IPS-NIHi7 (cell line): Measurements from ENCODE around the gene SELPLG.
A peak's percentile ranks its signal among the peaks of the same experiment; 100 is the strongest.
"Not testable (repeated sequence)": the region's sequence is repeated elsewhere in the genome, so short reads cannot be mapped to it uniquely, and the experiment has no call there.

Experiments used
- DNase-seq: peaks from one replicate; pipeline ENCODE4 v3.0.0; 2012; ENCODE audit warnings: mixed read lengths; ENCODE audit errors: extremely low spot score

The SELPLG gene

DNA sequence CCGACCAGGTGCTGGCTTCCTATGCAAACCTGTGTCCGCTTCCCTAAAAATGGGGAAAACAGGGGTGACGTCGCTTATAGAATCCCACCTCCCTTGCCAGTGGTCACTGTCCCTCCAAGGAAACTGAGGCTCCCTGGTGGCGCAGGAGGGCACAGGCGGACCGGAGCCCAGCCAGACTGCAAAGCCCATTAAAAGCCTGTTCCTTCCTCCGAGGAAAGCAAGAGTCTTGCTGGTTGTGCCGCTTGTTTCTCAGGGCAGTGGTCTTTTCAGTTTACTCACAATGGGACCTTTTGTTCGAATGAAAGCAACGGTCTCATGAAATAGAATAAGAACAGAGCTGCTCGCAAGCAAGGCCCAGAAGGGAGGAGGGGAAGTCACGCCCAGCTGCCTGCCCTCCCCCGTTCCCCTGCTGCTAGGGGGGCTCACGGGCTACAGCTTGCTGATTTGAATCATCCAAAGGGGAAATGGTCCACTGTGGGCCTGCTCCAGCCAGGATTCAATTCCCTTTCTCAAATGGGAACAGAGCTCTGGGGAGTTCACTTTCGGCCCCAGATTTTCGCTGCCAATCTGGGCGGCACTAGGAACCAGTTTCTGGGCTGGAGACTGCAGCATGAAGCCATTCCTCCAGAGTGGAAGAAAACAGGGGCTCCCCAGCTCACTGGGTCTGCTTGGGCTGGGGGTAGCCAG lies 4.6 kb upstream of the SELPLG start:
- peak; percentile 63 for DNase-seq

DNA sequence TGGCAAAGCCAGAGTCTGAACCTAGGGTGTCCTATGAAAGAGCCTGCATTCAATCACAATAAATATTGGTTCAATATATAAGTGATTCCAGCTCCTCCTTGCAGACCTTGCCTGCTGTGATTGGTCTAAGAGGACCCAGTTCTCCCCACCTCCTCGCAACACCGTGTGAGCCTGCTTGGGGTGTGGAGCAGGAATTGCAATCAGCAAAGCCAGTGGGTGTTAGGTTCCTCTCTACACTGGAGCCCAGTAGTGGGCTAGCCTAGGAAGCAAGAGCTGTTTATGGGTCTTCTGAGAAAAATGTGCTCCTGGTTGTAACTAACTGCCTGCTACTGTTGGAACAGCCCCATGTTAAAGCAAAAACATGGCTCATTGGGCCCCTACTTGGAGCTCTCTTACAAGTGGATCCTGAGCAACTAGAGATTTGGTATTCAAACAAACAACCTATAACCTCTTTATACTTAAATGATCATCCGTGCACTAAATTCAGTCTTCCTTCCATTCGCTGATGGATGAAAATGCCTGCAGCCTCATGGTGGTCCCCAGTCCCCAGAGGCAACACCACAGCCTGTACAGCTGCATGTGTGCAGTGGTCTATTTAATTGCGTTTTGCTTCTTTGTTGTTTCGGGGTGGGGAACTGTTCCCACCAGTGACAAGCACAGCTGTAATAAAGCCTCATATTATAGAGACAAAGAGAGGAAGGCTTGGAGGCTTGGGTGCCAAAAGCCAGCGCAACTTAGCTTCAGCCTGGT lies 3.7 kb upstream of the SELPLG start:
- no peak for DNase-seq

DNA sequence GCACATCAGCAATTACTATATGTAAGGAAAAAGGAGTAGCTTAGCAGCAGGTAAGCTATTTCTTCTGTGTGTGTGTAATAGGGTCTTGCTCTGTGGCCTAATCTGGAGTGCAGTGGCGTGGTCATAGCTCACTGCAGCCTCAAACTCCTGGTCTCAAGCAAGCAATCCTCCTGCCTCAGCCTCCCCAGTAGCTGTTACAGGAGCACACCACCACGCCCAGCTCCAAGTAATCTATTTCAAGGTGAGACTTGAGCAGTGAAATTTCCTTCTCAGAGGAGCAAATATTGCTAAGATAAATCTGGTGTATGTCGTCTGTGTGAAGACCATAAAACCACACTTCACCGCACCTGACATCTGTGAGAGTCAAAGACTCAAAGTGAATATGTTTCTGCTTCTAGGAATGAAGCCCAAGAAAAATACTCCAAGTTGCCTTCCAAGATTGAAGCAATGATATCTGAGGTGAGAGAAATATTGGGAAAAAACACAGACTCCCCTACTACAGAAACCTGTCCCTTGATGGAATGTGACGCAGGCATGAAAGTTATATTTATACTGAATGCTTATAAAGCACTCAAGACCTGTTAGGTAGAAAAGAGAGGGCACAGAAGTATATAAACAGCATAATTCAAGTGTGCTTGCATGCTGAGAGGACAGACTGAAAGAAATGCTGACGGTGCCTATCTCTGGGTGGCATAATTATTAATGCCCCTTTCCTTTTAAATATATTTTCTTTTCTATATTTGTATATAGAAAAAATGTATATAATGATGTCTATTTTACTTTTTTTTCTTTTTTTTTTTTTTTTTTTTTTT lies 2.5 kb upstream of the SELPLG start:
- DNase-seq = no peak

DNA sequence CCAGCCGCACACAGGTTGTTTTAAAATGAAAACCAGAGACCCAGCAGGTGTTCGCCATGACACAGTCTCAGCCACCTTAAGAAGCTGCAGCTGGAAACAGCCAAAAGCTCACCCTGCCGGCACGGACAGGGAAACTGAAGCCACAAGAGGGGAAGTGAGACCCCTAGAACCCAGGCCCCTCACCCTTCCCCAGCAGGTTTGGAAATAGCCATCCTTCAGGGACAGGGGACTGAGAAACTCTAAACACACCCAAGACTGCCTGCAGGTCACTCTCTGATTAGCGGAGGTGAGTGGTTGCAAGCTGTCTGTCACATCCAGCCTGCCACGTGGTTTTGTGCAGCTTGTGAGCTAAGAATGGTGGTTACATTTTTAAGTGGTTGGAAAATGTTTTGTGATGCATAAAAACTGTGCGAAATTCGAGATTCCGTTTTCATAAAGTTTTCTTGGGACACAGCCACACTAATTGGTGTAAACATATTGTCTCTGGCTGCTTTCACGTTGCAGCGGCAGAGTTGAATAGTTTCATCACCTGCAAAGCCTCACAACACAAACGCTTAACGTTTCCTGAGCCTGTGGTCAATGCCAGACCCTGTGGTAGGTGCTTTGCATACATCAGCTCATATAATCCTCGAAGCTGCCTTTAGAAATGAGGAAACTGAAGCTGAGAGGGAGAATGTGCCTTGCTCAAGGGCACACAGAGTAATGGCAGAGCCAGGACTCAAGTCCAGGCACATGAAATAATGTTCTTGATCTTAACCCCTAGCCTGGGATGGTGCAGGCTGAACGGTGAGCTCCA lies 1.7 kb upstream of the SELPLG start:
- DNase-seq = no peak

DNA sequence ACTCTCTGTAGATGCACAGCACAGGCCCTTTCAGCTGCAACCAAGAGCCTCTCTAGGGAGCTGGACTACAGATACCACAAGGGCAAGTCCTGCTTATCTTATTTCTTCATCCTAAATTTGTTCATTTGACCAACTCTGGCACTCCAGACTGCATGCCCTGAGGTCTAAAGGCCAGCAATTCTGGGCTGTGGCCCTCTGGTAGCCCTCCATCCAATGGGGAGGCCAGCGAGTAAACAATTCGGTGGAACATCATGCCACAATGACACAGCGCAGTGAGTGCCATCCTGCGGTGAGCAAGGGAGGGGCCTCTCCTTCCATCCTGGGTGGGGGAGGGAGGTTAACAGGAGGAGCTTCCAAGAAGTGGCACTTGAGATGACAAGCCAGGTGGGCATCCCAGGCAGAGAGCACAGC lies 652 bp upstream of the SELPLG start:
- DNase-seq = no peak

DNA sequence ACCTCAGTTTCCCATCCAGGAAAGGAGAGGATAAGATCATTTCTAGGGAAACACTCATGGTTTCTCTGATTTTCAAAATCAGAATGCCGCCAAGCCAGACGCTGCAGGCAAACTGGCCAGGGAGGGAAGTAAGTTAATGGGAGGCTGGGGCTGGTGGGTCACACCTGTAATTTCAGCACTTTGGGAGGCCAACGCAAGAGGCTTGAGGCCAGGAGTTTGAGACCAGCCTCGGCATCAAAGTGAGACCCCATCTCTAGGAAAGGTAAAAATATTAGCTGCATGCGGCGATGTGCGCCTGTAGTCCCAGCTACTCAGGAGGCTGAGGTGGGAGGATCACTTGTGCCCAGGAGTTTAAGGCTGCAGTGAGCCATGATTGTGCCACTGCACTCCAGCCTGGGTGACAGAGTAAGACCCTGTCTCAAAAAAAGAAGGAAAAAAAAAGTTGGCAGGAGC lies 587 bp downstream of the SELPLG start:
- no peak for DNase-seq

DNA sequence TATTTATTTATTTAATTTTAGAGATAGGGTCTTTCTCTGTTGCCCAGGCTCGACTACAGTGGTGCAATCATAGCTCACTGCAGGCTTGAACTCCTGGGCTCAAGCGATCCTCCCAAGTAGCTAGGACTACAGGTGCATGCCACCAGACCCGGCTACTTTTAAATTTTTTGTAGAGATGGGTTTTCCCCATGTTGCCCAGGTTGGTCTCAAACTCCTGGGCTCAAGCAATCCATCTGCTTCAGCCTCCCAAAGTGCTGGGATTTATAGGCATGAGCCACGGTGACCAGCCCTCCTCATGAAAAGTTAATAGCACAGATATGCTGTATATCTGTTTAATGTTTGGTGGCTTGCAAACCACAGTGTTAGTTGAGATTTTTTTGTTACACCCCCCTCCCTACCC lies 2.4 kb downstream of the SELPLG start:
- not testable (repeated sequence) for DNase-seq

DNA sequence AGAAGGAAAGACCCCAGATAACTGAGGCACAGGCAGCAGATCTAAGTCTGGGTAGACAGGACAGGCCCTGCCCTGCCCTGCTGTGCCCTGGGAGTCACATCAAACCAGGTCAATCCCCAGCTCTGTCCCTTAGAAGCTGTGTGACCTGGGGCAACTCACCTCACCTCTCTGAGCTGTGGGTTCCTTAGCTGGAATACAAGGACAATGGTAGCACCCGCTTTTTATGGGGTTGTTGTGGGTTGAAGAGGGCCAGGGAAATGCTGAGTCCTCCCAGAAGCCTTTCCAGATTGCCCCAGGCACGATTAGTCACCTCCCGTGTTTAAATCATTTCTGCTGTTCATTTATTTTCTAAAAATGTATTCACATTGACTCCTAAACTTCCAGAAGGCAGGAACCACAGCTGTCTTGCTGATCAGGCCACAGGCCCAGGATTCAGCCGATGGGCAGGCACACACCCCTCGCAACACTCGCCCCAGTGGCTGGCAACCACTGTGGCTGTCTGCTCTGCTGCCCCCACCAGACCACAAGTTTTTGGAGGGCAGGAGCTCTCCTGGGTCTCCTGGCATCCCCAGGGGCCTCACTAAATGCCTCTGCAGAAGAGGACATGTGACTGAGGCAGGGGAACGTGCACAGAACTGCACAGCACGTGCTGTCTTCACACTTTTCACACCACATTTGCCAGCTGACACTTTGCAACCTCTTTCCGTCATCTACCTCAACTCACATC lies 3.0 kb downstream of the SELPLG start:
- no peak for DNase-seq

DNA sequence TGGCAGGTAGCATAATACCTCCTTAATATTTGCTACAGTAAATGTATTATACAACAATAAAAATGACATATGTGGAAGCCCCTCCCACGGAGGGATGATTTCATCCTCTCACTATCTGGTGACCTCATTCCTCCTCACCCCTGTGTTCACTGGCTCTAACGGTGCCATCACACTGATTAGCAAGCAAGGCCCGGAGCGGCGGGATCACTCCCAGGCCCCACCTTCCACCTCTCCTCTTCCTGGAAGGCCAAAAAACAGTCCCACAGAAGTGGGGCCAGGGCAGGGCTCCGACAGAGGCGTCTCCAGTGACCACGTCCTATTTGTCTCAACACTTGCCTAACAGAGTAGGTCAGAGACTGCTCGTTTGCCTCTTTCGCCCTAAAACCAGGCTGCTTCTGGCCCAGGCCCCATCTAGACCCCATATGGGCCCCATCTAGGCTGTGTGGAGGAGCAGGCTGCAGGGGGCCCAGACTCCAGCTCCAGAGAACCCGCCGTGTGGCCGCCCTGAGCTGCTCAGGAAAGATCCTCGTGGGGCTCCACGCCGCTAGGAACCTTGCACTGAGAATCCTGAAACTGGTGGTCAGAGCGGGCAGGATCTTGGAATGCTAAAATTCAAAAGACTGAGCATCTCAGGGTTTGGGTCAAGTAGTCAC lies 3.7 kb downstream of the SELPLG start:
- DNase-seq = no peak

DNA sequence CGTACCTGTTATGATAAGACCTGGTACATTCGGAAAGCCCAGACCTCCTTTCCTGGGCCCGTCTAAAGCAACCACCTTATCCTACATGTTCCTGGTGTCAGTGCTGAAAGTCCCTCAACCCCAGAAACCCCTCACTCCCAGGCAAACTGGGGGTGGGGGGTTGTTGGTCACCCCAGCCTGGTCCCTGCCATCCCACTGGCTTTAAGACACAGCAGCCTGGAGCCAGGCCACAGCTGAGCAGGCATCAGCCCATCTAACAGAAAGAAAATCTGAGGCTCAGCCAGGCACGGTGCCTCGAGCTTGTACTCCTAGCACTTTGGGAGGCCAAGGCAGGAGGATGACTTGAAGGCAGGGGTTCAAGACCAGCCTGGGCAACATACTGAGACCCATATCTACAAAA lies 4.5 kb downstream of the SELPLG start:
- DNase-seq = no peak

DNA sequence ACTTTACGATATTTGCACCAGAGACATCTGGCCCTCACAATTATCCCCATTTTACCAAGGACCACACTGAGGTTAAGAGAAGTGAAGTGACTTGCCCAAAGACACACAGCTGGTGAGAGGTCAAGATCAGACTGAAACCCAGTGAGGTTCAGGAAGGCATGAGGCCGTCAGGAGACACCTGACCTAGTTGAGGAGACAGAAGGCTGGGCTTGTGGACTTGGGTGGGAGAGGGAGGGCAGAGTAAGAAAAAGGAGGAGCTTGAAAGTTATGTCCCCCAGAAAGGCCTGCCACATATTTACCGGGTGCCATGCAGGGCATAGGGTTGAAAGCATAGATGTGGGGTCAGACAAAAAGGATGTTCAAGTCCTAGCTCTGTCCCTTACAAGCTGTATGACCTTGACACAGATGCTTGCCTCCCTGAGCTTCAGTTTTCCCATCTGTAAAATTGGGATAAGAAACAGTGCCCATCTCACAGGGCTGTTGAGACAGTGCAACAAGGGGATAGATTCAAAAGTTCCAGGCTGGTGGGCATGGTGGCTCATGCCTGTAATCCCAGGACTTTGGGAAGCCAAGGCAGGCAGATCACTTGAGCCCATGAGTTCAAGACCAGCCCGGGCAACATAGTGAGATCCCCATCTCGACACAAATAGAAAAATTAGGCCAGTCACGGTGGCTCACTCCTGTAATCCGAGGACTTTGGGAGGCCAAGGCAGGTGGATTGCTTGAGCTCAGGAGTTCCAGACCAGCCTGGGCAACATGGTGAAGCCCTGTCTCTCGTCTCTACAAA lies 6.4 kb downstream of the SELPLG start:
- no peak for DNase-seq

DNA sequence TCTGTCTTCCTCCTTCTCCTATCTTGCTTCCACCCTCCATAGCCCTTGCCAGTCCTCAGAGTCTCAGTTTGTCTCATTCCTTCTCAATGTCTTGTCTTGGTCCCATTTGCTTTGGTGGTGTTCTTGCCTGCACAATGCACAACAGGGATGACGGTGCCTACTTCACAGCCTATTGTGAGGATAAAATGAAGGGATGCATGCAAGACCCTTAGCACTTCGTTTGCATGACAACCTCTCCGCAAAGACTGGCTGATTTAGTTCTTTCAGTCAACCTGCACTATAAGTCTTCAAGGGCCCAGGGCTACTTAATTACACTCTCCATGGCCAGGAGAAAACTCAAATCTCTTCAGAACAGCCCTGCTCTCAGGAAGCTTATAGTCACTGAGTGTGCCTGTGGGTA lies 8.5 kb downstream of the SELPLG start:
- DNase-seq = no peak

DNA sequence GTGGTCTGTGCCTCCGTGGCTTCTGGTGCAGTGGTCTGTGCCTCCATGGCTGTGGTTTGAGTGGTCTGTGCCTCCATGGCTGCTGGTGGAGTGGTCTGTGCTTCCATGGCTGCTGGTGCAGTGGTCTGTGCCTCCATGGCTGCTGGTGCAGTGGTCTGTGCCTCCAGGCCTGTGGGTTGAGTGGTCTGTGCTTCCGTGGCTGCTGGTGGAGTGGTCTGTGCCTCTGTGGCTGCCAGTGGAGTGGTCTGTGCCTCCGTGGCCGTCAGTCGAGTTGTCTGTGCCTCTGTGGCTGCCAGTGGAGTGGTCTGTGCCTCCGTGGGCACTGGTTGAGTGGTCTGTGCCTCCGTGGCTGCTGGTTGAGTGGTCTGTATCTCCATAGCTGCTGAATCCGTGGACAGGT lies 10.1 kb downstream of the SELPLG start:
- no peak for DNase-seq

DNA sequence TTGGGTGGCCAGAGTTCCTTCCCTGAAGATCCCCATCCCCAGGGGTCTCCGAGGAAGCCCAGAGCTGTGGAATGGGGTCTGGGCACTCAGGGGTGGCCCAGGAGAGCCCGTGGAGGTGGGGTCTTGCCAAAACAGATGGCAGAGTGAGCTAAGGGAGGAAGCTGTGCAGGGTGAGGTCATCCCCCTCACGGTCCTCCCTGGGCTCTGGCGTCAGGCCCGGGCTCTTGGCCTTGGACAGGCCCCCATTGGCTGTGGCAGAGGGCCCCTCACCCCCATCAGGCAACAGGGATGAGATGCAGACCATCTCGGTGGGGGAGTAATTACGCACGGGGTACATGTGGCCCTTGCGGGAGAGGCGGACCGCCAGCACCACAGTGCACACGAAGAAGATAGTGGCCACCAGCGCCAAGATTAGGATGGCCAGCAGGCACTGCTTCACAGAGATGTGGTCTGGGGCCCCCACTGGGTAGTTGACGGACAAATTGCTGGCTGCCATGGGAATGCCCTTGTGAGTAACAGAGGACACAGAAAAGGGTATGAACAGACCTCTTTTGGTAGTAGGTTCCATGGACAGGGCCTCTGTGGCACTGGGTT lies 10.7 kb downstream of the SELPLG start:
- no peak for DNase-seq

DNA sequence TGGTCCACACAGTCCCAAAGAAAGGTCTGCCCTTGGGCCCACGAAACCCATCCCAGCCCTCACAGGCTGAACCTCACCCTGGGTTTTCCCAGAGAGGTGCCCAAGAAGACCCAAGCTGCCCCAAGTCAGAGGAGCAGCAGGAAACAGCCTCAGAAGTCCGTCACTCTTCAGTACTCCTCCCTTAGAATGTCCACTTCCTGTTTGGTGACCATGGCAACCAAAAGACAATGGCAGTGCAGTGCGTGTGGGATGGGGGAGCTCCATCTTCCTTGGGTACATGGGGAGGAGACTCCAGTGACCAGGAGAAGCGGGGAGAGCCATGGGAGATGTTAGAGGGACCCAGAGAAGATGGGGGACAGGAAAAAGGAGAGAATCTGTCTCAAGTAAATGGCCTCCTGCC lies 11.3 kb downstream of the SELPLG start:
- peak; percentile 64 for DNase-seq

DNA sequence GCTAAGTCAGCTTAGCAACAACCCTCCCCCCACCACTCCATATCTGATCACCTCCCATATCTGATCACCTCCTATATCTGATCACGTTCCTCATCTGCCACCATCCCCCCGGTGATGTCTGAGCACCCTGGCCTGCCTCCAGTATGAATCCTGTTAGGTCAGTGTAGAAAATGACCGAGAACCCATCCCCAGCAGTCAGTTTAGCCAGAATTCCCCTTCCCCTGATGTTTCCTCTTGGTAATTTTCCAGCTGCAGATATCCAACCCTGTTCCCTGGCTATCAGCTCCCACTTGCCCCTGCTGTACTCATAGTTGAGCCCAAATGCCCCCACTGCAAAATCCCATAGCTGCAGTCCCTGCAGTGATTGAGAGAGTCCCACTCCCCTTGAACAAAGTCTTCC lies 12.5 kb downstream of the SELPLG start:
- DNase-seq = no peak

DNA sequence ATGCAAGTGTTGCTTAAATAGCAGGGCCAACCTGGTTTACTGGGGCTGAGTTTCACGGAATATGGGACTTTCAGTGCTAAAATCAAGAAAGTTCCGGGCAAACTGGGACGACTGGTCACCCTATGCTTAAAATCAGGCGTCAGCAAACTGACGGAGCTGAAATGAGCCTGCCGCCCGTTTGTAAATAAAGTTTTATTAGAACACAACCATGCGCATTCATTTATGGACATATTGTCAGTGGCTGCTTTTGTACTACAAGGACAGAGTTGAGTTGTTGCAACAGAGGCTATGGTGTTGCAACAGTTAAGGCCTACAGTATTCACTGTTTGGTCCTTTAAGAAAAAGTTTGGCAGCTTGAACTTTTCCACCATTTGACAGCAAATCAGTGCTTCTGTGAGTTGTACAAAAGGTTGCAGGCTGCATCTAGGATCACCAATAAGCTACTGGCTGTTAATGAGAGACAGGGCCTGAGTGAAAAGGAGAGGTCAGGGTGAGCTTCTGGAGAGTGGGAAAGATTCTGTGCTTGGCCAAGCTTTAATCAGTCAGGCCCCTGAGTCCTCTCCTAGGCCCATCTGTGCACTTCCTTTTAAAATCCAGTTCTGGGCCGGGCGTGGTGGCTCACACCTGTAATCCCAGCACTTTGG lies 13.3 kb downstream of the SELPLG start:
- DNase-seq = no peak

DNA sequence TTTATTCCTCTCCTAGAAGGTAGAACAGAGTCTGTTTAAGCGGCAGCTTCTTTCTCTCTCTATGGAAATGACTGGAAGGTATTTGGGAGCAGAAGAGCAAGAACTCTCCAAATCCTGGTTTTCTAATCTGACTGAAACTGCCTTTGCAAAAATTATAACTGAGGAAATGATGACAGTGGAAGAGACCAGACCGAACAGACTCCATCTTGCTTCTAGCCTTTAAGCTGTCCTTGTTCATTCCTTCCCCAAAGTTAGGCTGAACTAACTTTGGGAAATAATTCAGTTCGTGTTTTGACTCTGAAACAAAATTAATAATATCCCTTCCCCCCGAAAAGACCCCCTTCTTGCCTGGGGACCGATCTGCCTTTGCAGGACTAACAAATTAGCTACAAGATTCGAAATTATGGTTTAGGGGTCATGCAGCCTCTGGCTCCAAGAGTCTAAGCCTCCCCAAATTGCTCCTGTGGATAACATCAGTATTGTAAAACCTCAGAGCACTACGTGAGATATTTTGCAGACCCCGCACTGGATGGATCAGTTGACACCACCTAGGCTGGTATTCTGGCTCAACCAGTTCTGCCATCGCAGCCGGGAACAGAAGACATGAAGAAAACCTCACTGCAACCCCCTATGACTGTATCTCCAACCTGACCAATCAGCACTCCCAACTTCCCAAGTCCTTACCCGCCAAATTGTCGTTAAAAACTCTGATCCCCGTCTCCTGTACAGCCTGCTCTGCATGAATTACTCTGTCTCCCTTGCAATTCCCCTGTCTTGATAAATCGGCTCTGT lies 14.1 kb downstream of the SELPLG start:
- DNase-seq = no peak
